H1 (cell line): Measurements from ENCODE around the gene ST3GAL2. TPM values are rescaled to one million over a fixed set of nuclear protein-coding genes. Genes with fewer than 3 reads are reported as not detected.

Source experiments
- CTCF ChIA-PET: fragments of 300-600 bp; sonication (Branson Sonifier 250); formaldehyde crosslinking; loops from one replicate; lab custom pipeline; 2021; ENCODE audit not compliant: partially characterized antibody; lab: Charles Lee
- POLR2A ChIA-PET: fragments of 300-600 bp; sonication (Branson Sonifier 250); formaldehyde crosslinking; loops from one replicate; lab custom pipeline; 2021; ENCODE audit warnings: inconsistent platforms; ENCODE audit not compliant: partially characterized antibody; lab: Charles Lee
- DNase-seq, 2 experiments: peaks; one replicate each; pipeline versions ENCODE4 v3.0.0 to v3.0.0-alpha.2; 2010 to 2022; ENCODE audit warnings: low spot score in 2 of 2, low read depth in 1 of 2, mixed read lengths in 1 of 2
- FAIRE-seq: peaks from 2 replicates; lab custom pipeline; 2011; peaks lifted over from hg19 to GRCh38; lab: Jason Lieb, UNC
- H2AFZ ChIP-seq: 2 replicates; pipeline ENCODE4 v1.8.1; 2012; ENCODE audit warnings: low read length, inconsistent platforms
- H2AK5ac ChIP-seq: 2 replicates; pipeline ENCODE4 v1.6.1; 2013; ENCODE audit warnings: low read depth, low read length
- H2BK120ac ChIP-seq: replicated peaks from 2 replicates; pipeline ENCODE3; 2013; ENCODE audit warnings: low read depth, low read length, inconsistent platforms
- H2BK12ac ChIP-seq: 2 replicates; pipeline ENCODE4 v1.6.1; 2013; ENCODE audit warnings: low read depth, low read length
- H2BK15ac ChIP-seq: 2 replicates; pipeline ENCODE4 v1.6.1; 2013; ENCODE audit warnings: low read length
- H2BK20ac ChIP-seq: 2 replicates; pipeline ENCODE4 v1.6.1; 2013; ENCODE audit warnings: low read length
- H2BK5ac ChIP-seq: 2 replicates; pipeline ENCODE4 v1.6.1; 2013; ENCODE audit warnings: low read depth, low read length
- H3K14ac ChIP-seq: 2 replicates; pipeline ENCODE4 v1.6.1; 2013; ENCODE audit warnings: inconsistent platforms; ENCODE audit not compliant: insufficient read length
- H3K18ac ChIP-seq: 2 replicates; pipeline ENCODE4 v1.6.1; 2013; ENCODE audit warnings: low read length; ENCODE audit errors: extremely low read depth
- H3K23ac ChIP-seq: 2 replicates; pipeline ENCODE4 v1.6.1; 2013; ENCODE audit warnings: inconsistent platforms; ENCODE audit not compliant: insufficient read length
- H3K23me2 ChIP-seq: 2 replicates; pipeline ENCODE4 v1.6.1; 2013; ENCODE audit warnings: low read depth, low read length
- H3K27ac ChIP-seq: 2 replicates; pipeline ENCODE4 v1.6.1; 2011; ENCODE audit warnings: low read depth, low read length, inconsistent platforms
- H3K27me3 ChIP-seq, 4 experiments: replicated peaks in 1 of 4; 1 replicate in 1 of 4; 2 replicates in 3 of 4; pipeline versions ENCODE4 v1.6.1 to v1.8.1; 2011 to 2013; ENCODE audit warnings: low read length in 3 of 4, mild to moderate bottlenecking in 3 of 4, inconsistent platforms in 2 of 4, mixed read lengths in 2 of 4, moderate library complexity in 1 of 4; ENCODE audit not compliant: control insufficient read depth in 3 of 4, insufficient read depth in 3 of 4; ENCODE audit errors: extremely low read depth in 1 of 4
- H3K36me3 ChIP-seq, 4 experiments: 2 replicates each; pipeline versions ENCODE4 v1.6.1 to v1.8.1; 2011 to 2013; ENCODE audit warnings: mild to moderate bottlenecking in 4 of 4, low read length in 3 of 4, moderate library complexity in 2 of 4, control low read depth in 1 of 4, inconsistent platforms in 1 of 4; ENCODE audit not compliant: insufficient read depth in 4 of 4, control insufficient read depth in 2 of 4
- H3K4ac ChIP-seq: replicated peaks from 2 replicates; pipeline ENCODE3; 2013; ENCODE audit warnings: low read length, low read depth, mixed read lengths, inconsistent platforms; ENCODE audit not compliant: insufficient read length
- H3K4me1 ChIP-seq, 4 experiments: replicated peaks in 1 of 4; 1 replicate in 1 of 4; 2 replicates in 3 of 4; pipeline versions ENCODE4 v1.6.1 to v1.8.1; 2011 to 2013; ENCODE audit warnings: low read length in 3 of 4, inconsistent platforms in 2 of 4, mixed read lengths in 1 of 4; ENCODE audit not compliant: insufficient read depth in 4 of 4, control insufficient read depth in 3 of 4
- H3K4me2 ChIP-seq, 2 experiments: 2 replicates each; pipeline versions ENCODE4 v1.6.1 to v1.8.1; 2011 to 2013; ENCODE audit warnings: low read depth in 2 of 2, low read length in 2 of 2, control low read depth in 1 of 2, inconsistent platforms in 1 of 2, mild to moderate bottlenecking in 1 of 2; ENCODE audit not compliant: insufficient read depth in 1 of 2
- H3K4me3 ChIP-seq, 4 experiments: fragments of 200-600, 300-600 bp in 1 of 4; sonication (generic), shearing (Covaris generic), sonication (Bioruptor Twin) in 1 of 4; 2 replicates each; pipeline versions ENCODE4 v1.5.1 to v1.8.1; 2011 to 2016; ENCODE audit warnings: low read length in 4 of 4, low read depth in 3 of 4, control low read depth in 2 of 4, inconsistent platforms in 2 of 4, mild to moderate bottlenecking in 2 of 4, mixed read lengths in 1 of 4, moderate library complexity in 1 of 4; ENCODE audit not compliant: insufficient read depth in 2 of 4; ENCODE audit errors: extremely low read depth in 1 of 4
- H3K56ac ChIP-seq: replicated peaks from 2 replicates; pipeline ENCODE3; 2013; ENCODE audit warnings: low read depth, mild to moderate bottlenecking, mixed read lengths, low read length, inconsistent platforms; ENCODE audit not compliant: insufficient read length
- H3K79me1 ChIP-seq: 2 replicates; pipeline ENCODE4 v1.6.1; 2013; ENCODE audit warnings: low read depth, low read length, control low read depth
- H3K79me2 ChIP-seq, 2 experiments: 2 replicates each; pipeline versions ENCODE4 v1.6.1 to v1.8.1; 2012 to 2013; ENCODE audit warnings: low read length in 2 of 2, mild to moderate bottlenecking in 2 of 2, inconsistent platforms in 1 of 2; ENCODE audit not compliant: insufficient read depth in 2 of 2, control insufficient read depth in 1 of 2
- H3K9ac ChIP-seq, 4 experiments: replicated peaks in 1 of 4; 1 replicate in 1 of 4; 2 replicates in 3 of 4; pipeline versions ENCODE4 v1.6.1 to v1.8.1; 2011 to 2013; ENCODE audit warnings: low read depth in 3 of 4, low read length in 3 of 4, control low read depth in 2 of 4, mild to moderate bottlenecking in 2 of 4, moderate library complexity in 2 of 4, inconsistent platforms in 1 of 4; ENCODE audit errors: extremely low read depth in 1 of 4
- H3K9me3 ChIP-seq, 2 experiments: 2 replicates each; pipeline versions ENCODE4 v1.6.1 to v1.8.1; 2012 to 2013; ENCODE audit warnings: mild to moderate bottlenecking in 2 of 2, moderate library complexity in 2 of 2, control low read depth in 1 of 2, inconsistent platforms in 1 of 2, low read depth in 1 of 2, low read length in 1 of 2, mixed read lengths in 1 of 2; ENCODE audit not compliant: insufficient read depth in 2 of 2
- H4K20me1 ChIP-seq, 2 experiments: replicated peaks in 1 of 2; 2 replicates each; pipeline versions ENCODE3 to v1.8.1; 2011 to 2013; ENCODE audit warnings: inconsistent platforms in 2 of 2, low read length in 2 of 2, mild to moderate bottlenecking in 1 of 2; ENCODE audit not compliant: insufficient read depth in 2 of 2, control insufficient read depth in 1 of 2
- H4K5ac ChIP-seq: 2 replicates; pipeline ENCODE4 v1.6.1; 2013; ENCODE audit warnings: low read length, low read depth, mixed read lengths, inconsistent platforms; ENCODE audit not compliant: insufficient read length
- H4K8ac ChIP-seq: 2 replicates; pipeline ENCODE4 v1.8.0; 2013; ENCODE audit warnings: mild to moderate bottlenecking, moderate library complexity, low read length, inconsistent platforms; ENCODE audit not compliant: insufficient read depth; ENCODE audit errors: extremely low read depth
- H4K91ac ChIP-seq: replicated peaks from 2 replicates; pipeline ENCODE3; 2013; ENCODE audit warnings: low read length, mixed read lengths, inconsistent platforms; ENCODE audit not compliant: insufficient read length
- HDAC2 ChIP-seq, 2 experiments: fragments of 300-600 bp in 1 of 2; sonication (generic) in 1 of 2; IDR thresholded peaks; 2 replicates each; pipeline ENCODE4 v1.6.1; 2011 to 2012; ENCODE audit warnings: low read depth in 2 of 2, low read length in 2 of 2, mild to moderate bottlenecking in 2 of 2, moderate library complexity in 2 of 2, borderline replicate concordance in 1 of 2, inconsistent platforms in 1 of 2
- KDM1A ChIP-seq: fragments of 200-600, 300-600 bp; sonication (generic); IDR thresholded peaks from 2 replicates; pipeline ENCODE4 v1.7.1; 2016; ENCODE audit warnings: mild to moderate bottlenecking, low read length, borderline replicate concordance
- NRF1 ChIP-seq: IDR thresholded peaks from 2 replicates; pipeline ENCODE4 v1.6.1; 2011; ENCODE audit warnings: mild to moderate bottlenecking, low read depth, low read length, improper control_type of control experiment
- RAD21 ChIP-seq, 2 experiments: IDR thresholded peaks in 1 of 2; conservative IDR thresholded peaks in 1 of 2; 2 replicates each; pipeline ENCODE4 v1.6.1; 2011; ENCODE audit warnings: low read depth in 2 of 2, low read length in 2 of 2, improper control_type of control experiment in 1 of 2, inconsistent platforms in 1 of 2, mild to moderate bottlenecking in 1 of 2, moderate library complexity in 1 of 2
- RXRA ChIP-seq: IDR thresholded peaks from 2 replicates; pipeline ENCODE4 v1.6.1; 2011; ENCODE audit warnings: low read depth, mild to moderate bottlenecking, low read length, moderate library complexity; ENCODE audit not compliant: insufficient read depth
- WGBS, 2 experiments: shearing (Covaris generic) in 1 of 2; methylation state at CpG; one replicate each; pipeline versions ENCODE4 v1.1.6 to v1.1.7; 2013 to 2015; ENCODE audit warnings: low lambda C conversion rate in 2 of 2, mixed read lengths in 2 of 2, inconsistent platforms in 1 of 2, low coverage in 1 of 2, missing lambda C conversion rate in 1 of 2; ENCODE audit not compliant: insufficient replicate concordance in 2 of 2, insufficient coverage in 1 of 2, insufficient read length in 1 of 2; ENCODE audit errors: extremely low coverage in 1 of 2, missing lambda C conversion rate in 1 of 2; 5-methylcytosine and 5-hydroxymethylcytosine counted together
- polyA plus RNA-seq, 7 experiments: library from polyadenylated mRNA; depleted of rRNA in 3 of 7; stranded (reverse) in 5 of 7; unstranded in 2 of 7; fragments of >200 nt in 5 of 7; fragments of 200-250 nt in 2 of 7; gene quantifications; 1 replicate in 5 of 7; 2 replicates in 1 of 7; 4 replicates in 1 of 7; pipeline versions ENCODE4 v1.2.1 to v1.2.3, GENCODE V29; 2011 to 2013; ENCODE audit warnings: missing spikeins in 2 of 7, mixed read lengths in 2 of 7
- total RNA-seq: library from RNA; stranded (reverse); fragmentation: NEBNext Ultra II Directional; extraction: Animal tissue kit (Norgen Biotek cat#: 25700); gene quantifications from 2 replicates; pipeline ENCODE4 v1.2.1, GENCODE V29; 2021
- TF ChIP-seq, protein P1 (sequence below), 3 experiments: IDR thresholded peaks; 1 replicate in 2 of 3; 2 replicates in 1 of 3; pipeline versions ENCODE4 v1.5.1 to v1.6.1; 2011; ENCODE audit warnings: low read length in 3 of 3, mild to moderate bottlenecking in 3 of 3, inconsistent platforms in 2 of 3, low read depth in 1 of 3, moderate library complexity in 1 of 3; ENCODE audit not compliant: insufficient read depth in 1 of 3; ENCODE audit errors: control extremely low read depth in 1 of 3

Gene ST3GAL2
- total and polyA plus RNA-seq, 2 of the 8 experiments (the other 6 are each of a cell fraction or from before 2014, with no cell fraction given), result 14.4 to 39.7 TPM

DNA sequence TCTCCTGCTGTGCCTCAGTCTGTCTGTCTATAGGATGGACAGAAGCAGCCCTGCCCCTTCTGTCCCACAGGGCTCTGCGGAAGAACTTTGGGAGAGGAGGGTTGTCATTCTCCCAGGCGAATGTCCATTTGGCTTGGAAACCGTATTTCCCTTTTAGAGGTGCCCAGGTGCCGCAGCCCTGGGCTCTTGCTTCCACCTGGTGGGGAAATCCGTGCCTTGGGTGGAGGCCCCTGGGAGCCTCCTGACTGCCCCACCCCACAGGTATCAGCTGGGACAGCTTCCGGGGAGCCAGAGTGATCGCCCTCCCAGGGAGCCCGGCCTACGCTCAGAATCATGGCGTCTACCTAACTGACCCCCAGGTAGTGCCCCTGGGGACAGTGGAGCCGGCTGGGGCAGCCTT is 28.2 kb upstream of the ST3GAL2 start:
- H3K79me1 ChIP-seq, result no peaks in the 10 kb centered on the region
- H2BK5ac ChIP-seq, result no peak overlapping the region
- H3K4ac ChIP-seq, result no peak overlapping the region
- no peak overlapping the region for H2BK120ac ChIP-seq
- no peak overlapping the region for H3K4me2 ChIP-seq
- TF ChIP-seq HDAC2 (IDR thresholded peaks at IDR 0.05; ENCODE audit: borderline replicate concordance in 1 of 2, low read depth in 2 of 2, low read length in 2 of 2) (no peak), RXRA (no peak), NRF1 (no peak), RAD21 (IDR thresholded peaks at IDR 0.05 in 1 of 2, conservative IDR thresholded peaks at IDR 0.05 in 1 of 2; ENCODE audit: low read depth in 2 of 2, low read length in 2 of 2) (peak; percentile 54 to 65), KDM1A (no peak)
- TF ChIP-seq, protein P1, sequence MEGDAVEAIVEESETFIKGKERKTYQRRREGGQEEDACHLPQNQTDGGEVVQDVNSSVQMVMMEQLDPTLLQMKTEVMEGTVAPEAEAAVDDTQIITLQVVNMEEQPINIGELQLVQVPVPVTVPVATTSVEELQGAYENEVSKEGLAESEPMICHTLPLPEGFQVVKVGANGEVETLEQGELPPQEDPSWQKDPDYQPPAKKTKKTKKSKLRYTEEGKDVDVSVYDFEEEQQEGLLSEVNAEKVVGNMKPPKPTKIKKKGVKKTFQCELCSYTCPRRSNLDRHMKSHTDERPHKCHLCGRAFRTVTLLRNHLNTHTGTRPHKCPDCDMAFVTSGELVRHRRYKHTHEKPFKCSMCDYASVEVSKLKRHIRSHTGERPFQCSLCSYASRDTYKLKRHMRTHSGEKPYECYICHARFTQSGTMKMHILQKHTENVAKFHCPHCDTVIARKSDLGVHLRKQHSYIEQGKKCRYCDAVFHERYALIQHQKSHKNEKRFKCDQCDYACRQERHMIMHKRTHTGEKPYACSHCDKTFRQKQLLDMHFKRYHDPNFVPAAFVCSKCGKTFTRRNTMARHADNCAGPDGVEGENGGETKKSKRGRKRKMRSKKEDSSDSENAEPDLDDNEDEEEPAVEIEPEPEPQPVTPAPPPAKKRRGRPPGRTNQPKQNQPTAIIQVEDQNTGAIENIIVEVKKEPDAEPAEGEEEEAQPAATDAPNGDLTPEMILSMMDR (IDR thresholded peaks at IDR 0.05; ENCODE audit: control extremely low read depth in 1 of 3, insufficient read depth in 1 of 3, low read depth in 1 of 3, low read length in 3 of 3), result peak; percentile 16 to 43 (median 23)
- no peak overlapping the region for H4K5ac ChIP-seq
- 94% methylated on average over 11 of the region's 11 CpGs; no CpG with 5 or more reads in 1 of the 2 experiments for WGBS, 2 experiments
- no peaks in the 10 kb centered on the region for H3K4me1 ChIP-seq
- no peak for DNase-seq
- no peak overlapping the region for H2BK15ac ChIP-seq
- H2BK20ac ChIP-seq, result no peak overlapping the region
- H4K91ac ChIP-seq, result no peak overlapping the region
- no peak overlapping the region for H3K27ac ChIP-seq
- CTCF ChIA-PET, result interaction anchor here (0.6 to 13.6 kb wide), 9 partner anchors 10 to 97 kb away, joined by 3 to 180 read pairs (median 5); partner anchors contain the start of gene FCSK
- peaks cover 0 to 2% of the 10 kb centered on the region in 2 experiments for H4K20me1 ChIP-seq
- H3K36me3 ChIP-seq, result no peaks in the 10 kb centered on the region
- H2AFZ ChIP-seq, result no peak overlapping the region
- no peak overlapping the region for H3K18ac ChIP-seq
- H3K9ac ChIP-seq, result no peak overlapping the region
- H3K27me3 ChIP-seq, result no peaks in the 10 kb centered on the region
- no peak overlapping the region for H2BK12ac ChIP-seq
- H3K79me2 ChIP-seq, result no peaks in the 10 kb centered on the region
- H3K9me3 ChIP-seq, result no peaks in the 10 kb centered on the region
- POLR2A ChIA-PET, result interaction anchor here (1.6 to 4.5 kb wide), 2 partner anchors 12 to 86 kb away, joined by 7 to 20 read pairs; partner anchors contain the start of gene FCSK
- H3K4me3 ChIP-seq, result no peak overlapping the region
- H4K8ac ChIP-seq, result no peak overlapping the region; the same call in 1 of the 2 replicates
- H3K23me2 ChIP-seq, result no peaks in the 10 kb centered on the region
- no peak overlapping the region for H3K23ac ChIP-seq
- no peak for FAIRE-seq
- no peak overlapping the region for H3K14ac ChIP-seq
- no peak overlapping the region for H2AK5ac ChIP-seq
- H3K56ac ChIP-seq, result no peak overlapping the region
